SW 1271 (cell line): ENCODE data around the gene ITLN2.
"Not testable (repeated sequence)": the region's sequence is repeated elsewhere in the genome, so short reads cannot be mapped to it uniquely, and the experiment has no call there.

Source experiments
- DNase-seq, 2 experiments: peaks; one replicate each; lab custom pipeline; 2025; lab: John Stamatoyannopoulos, UW

The ITLN2 gene

DNA sequence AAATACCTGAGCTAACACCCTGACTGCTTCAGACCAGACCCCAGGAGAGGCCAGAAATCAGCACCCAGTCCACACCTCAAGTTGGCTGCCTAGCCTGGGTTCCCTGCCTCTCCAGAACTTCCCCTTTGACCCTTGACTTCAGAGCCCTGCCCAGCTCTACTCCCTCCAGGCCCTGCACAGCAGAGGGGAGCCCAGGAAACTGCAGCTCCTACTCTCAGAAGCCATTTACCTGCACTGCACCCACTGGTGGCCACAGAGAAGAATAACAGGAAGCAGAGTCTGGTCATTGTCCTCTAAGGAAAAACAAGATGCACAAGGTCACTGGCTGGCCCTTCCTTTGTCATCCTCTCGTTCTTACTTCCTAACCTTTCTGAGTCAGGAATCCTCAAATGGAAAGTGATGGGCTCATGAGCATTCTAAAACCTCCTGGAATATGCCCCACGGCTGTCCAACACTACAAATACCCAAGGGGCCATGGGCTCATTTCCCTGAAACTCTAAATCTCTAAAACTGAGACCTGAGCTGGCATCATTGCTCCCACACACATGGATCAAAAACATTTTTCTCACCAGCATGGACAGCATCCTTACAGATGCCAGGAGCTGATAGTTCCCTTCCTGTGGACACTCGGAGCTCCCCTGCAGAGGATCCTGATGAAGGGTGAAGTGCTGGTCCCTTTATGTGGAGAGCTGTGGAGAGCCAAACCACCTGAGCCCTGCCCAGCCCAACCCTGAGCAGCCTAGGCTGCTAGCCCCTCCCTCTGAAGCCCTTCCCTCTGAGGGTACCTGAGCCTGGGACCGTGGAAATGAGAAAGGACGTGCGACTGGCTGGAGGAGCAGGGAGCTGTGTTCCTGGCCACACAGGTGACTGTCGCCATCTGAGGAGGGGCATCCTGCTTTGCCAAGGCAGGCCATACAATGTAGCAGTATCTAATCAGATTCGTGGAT is at the start of gene ITLN2:
Gene ITLN2 (minus strand): TSS at position 652 of the 947 bp plus-strand sequence. CDS start 68 bp downstream, at position 584.
- DNase-seq = peak in 1 of 2 experiments; percentile 19

DNA sequence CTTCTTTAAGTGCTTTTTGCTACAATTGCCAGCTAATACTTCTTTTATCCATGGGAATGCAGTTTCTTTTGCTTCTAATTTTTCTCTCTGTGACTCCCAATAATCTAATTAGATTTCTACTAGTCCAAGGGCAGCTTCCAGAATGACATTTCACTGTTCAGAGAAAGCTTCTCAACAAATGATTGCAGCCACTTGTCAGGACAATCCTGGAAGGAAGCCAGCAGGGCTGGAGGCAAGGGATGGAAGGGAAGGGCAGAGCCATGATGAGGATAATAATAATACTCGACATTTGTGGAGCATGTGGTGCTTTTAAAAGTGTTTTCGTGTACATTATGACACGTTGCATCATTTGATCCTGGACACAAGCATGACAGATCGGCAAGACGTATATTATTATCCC is 46.9 kb upstream of the ITLN2 start:
- no peak for DNase-seq

DNA sequence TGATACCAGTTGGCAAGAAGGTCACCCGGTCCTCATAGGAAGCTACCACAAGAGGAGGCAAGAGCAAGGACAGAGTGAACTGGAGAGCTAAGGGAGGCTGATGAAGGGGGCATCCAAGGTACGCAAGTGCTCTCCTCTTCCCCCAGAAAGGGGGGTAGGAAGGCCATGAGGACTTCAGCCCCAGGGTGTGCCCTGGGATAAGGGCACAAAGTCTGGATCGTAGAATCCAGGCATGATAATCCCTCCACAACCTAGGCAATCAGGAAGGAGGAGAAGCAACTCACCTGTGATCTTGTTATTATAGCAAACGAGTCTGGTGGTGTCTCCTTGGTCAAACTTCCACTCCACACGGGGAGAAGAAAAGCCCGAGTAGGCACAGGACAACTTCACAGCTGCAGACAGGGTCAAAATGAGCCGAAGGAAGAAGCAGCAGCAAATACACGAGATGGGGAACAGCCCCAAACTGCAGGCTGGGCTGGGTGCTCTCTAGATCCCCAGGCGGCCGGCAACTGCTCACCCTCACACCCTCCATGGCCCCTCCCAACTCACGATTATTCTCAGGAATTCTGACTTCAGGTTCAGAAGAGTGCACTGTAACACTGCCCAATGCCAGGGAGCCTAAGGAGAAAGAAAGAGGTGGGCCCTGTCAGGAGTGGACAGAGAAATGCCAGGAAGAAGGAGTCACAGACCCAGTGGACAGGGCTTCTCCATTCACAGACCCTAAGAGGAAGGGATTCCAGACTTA is 46.3 kb upstream of the ITLN2 start:
- DNase-seq = no peak

DNA sequence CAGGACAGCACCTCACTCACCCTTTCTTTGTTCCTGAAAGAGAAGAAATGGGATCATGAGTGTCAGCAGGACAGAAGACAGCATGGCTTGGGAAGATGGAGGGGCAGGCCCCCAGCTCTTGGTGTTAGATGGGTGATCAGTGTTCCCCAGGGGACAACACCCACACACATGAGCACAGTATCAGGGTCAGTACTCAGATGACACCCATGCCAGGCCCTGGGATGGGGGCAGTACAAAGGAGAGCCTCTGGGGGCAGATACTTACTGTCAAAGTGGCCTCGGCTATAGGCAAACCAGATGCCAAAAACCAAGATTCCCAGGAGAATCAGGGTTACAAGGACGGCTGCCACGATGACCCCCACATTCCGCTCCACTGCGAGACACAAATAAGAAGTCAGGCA is 44.8 kb upstream of the ITLN2 start:
- DNase-seq = no peak

DNA sequence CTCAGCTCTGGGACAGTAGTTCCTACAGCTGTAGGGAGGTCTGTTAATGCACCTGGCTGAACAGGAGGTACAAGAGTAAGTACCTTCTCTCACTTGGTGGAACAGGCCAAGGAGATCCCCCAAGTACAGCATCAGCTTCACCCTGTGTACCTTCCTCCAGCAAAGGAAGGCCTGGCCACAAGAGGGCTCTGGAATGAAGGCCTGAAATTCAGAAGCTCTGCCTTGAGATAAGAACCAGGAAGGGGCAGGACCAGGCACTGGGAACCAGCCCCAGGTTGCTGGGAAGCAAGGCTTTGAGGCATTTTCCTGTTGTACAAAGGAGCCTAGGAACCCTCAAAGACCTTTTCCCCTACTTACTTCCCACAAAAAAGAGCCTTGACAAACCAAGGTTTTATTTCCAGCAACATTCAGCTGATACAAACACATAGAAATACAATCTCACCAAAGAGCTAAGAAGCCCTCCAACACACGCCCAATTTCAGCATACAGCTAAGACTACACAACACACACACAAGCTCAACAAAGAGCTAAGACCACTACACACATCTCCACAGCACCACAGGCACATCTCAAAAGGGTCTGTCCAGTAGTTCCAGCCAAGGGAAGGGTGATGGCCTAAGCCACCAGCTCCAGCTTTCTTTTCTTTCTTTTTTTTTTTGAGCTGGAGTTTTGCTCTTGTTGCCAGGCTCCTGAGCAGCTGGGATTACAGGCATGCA is 42.9 kb upstream of the ITLN2 start:
- peak in 1 of 2 experiments; percentile 66 for DNase-seq

DNA sequence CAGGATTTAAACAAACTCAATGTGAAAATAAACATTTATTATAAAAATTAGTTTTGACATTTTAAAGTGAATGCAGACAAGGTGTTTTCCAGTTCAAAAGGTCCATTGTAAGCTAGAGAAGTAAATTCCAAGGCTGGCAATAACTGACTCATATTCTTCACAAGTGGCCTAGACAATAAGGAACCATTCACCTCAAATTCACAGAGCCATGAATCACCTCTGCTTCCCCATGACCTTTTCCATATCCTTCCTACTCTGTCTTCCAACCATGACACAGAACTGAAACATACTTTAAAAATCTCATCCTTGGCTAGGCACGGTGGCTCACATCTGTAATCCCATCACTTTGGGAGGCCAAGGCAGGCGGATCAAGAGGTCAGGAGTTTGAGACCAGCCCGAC is 41.6 kb upstream of the ITLN2 start:
- peak in 1 of 2 experiments; percentile 24 for DNase-seq

DNA sequence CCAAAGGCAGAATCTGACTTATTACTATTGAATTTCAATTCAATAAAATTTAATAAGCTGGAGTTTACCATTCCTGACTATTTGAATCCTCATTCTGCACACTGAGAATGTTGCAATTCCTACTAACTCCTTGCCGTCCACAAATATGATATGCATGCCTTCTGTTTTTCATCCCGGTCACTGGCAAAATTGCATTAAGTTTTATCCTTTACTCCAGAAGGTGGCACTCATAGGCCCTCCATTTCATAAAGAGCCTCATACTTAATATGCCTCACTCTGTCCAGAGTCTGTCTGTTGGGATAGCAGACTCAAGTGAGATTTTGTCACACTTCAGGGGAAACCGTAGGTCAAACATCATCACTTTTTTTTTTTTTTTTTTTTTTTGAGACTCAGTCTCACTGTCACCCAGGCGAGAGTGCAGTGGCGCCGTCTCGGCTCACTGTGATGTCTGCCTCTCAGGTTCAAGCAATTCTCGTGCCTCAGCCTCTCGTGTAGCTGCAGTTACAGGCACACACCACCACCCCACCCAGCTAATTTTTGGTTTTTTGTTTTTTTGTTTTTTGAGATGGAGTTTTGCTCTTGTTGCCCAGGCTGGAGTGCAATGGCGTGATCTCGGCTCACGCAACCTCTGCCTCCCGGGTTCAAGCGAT is 39.1 kb upstream of the ITLN2 start:
- DNase-seq = peak in 1 of 2 experiments; percentile 36

DNA sequence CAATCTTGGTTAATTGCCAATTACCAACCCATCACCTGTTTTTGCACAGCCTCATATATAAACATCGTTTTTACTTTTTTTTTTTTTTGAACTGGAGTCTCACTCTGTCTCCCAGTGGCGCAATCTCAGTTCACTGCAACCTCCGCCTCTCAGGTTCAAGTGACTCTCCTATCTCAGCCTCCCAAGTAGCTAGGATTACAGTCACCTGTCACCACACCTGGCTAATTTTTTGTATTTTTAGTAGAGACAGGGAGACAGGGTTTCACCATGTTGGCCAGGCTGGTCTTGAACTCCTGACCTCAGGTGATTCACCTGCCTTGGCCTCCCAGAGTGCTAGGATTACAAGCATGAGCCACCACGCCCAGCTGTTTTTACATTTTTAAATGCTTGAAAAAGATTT is 37.4 kb upstream of the ITLN2 start:
- DNase-seq = not testable (repeated sequence)

DNA sequence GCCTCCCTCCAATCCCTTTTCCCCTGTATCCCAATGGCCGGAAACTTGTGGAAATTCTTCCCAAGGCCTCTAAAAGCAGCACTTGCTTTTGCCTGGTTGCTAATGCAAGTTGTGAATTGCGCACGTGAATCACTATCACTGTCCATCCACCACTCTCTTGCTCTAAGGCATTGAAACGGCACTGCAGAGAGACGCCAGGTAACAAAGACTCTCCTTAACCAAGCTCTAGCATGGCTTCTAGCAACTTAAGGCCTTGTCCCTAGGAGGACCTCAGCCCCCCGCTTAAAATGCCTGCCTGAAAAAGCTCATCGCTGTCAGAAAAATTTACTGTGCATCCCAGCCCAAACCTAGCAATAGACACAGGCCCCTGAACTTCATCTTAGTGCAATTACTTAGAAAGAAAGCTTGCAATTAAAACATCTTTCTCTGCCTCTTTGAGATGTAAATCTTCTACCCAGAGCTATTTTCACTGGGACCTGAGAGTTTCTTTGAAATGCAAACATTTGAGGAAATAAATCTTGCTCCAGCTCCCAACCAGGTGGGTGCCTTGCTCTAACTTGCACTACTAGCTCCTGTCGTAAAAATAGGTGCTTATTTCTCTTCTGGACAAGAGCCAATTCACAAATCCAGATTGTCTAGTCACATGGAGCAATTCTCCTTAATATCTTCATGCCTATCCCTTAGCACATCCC is 32.9 kb upstream of the ITLN2 start:
- no peak for DNase-seq

DNA sequence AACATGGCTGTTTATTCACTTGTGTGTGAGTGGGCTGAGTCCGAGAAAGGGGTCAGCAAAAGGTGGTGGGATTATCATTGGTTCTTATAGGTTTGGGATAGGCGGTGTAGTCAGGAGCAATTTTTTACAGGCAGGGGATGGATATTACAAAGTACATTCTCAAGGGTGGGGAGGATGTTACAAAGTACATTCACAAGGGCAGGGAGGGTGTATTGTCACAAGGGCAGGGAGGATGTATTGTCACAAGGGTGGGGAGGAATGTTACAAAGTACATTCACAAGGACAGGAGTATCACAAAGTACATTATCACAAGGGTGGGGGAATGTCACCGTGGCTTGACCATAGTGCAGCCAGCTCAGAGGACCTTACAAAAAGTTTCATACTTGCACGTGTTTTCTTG is 31.1 kb upstream of the ITLN2 start:
- no peak for DNase-seq

DNA sequence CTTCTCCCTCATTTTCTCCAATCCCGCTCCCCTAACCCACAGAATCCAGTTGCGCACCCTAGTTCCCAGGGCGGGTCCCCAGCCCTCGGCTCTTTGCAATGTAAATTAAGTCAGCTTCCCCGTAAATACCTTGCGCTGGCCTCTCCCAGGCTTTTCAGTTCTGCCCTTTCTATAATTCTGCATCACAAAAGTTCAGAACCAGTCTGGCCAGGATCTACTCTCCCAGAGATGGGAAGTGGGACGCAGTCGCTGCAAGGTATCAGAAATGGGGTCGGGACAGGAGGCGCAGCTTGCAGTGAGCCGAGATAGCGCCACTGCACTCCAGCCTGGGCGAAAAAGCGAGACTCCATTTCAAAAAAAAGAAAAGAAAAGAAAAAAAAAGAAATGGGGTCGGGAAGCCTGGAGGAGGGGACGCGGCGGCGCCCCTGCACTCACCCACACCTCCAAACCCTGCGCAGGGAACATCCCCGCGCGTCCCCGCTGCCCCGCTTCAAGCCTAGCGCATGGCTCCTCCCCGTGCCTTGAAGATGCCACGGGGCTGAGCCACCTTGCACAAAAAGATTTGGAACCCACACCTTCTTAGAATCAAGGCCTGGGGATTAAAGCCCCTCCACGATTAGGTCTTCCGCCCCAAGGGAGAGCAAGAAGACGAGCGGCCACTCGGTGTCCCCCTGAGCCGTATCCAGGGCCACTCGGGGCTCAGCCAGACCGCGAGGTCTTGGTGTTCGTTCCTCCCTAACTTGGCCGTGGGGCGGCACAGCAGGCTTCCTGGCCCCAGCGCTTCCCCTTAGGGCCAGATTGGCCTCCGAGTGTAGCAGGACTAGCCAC is 27.2 kb upstream of the ITLN2 start:
- no peak for DNase-seq

DNA sequence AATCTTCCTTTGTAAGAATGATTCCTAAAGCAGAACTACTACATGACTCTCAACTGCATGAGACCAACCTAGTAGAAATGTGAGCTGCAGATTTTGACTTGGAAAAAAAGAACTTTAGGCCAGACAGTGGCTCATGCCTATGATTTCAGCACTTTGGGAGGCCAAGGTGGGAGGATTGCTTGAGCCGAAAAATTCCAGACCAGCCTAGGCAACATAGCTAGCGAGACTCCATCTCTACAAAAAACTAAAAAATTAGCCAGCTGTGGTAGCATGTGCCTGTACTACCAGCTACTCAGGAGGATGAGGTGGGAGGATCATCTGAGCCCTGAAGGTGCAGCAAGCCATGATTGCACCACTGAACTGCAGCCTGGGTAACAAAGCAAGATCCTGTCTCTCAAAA is 24.7 kb upstream of the ITLN2 start:
- no peak for DNase-seq

DNA sequence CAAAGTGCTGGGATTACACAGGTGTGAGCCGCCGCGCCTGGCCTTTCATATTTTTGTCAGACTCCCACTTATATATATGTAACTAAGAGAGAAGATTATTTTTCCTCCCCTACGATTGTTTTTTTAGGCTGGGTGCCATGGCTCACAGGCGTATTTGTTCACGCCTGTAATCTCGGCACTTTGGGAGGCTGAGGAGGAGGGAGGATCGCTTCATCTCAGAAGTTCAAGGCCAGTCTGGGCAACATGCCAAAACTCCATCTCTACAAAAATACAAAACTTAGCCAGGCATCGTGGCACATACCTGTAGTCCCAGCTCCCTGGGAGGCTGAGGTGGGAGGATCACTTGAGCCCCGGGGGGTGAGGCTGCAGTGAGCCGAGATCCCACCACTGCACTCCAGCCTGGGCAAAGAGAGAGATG is 23.9 kb upstream of the ITLN2 start:
- no peak for DNase-seq

DNA sequence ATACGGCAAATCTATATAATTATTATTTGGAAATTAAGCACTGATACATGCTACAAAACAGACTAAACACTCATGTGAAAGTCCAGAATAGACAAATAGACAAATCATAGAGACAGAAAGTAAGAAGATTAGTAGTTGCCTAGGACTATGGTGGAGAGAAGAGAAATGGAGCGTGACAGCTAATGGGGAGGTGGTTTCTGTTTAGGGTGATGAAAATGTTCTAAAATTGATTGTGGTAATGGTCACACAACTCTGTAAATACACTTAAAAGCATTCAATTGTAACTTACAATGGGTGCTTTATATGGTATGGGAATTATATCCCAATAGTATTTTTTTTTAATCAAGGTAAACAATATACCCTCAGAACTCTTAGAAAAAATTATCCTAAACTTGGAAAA is 20.4 kb upstream of the ITLN2 start:
- DNase-seq = no peak

DNA sequence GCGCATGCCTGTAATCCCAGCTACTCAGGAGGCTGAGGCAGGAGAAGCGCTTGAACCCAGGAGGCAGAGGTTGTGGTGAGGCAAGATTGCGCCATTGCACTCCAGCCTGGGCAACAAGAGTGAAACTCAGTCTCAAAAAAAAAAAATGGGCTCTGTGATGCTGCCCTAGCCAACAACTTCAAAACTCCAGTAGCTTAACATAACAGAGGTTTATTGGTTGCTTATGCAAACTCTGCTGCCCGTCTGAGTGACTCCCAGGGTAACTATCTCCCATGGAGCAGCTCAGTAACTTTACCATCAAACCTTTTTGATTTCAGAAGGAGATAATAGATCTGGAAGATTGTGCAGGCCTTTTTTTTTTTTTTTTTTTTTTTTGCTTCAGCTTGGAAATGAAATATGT is 18.9 kb upstream of the ITLN2 start:
- DNase-seq = no peak

DNA sequence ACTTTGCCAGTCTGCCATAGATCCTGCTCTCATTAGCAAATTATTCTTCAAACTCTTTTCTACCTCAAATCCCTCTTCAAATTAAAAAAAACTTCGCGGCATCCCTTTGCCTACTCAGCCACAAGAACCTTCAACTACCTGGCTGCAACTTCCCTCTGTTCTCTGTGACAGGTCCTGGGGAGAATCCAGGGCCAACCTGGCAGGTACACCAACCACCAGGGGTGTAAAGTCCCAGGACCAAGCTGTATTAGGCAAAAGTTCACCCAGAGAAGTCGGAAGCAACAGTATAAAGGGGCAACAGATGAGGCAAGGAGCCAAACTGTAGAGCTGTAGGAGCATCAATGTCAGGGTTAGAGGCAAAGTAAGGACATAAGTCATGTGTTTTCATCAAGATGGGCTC is 18.3 kb upstream of the ITLN2 start:
- no peak for DNase-seq

DNA sequence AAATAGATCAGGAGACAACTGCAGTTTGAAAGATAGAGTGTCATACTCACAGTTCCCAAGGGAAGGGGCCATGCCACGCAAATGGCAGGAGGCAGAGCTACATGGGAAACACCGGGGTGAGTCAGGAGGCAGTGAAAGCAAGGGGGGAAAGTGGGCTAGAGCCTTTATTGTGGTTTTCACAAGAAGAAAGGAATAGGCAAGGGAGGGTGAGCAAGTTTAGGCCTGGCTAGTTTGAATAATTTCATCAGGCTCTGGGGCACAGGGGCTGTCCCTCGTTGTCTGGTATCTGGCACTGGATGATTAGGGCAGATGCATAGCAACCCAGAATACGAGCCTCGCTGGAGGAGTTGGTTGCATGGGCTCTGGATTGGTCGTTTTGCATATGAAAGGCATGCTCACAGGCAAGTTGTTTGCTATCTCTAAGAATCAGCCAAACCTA is 17.0 kb upstream of the ITLN2 start:
- DNase-seq = no peak

DNA sequence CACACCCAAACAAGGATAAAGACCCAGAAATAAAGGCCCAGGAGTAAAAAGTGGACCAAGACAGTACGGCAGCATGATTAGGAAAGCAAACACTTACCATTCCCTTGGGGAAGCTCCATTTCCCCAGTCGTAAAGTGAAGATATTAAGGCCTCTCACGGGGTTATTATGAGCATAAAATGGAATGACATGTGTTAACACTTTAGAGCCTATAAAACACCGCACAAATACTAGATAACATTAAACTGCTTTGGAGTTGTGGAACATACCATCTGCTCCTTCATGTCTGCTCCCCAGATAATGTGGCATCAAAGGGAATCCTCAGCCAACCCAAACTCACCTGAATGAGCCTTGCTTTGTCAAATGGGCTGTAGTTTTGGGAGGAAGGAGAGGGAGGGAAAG is 8.9 kb upstream of the ITLN2 start:
- DNase-seq = no peak

DNA sequence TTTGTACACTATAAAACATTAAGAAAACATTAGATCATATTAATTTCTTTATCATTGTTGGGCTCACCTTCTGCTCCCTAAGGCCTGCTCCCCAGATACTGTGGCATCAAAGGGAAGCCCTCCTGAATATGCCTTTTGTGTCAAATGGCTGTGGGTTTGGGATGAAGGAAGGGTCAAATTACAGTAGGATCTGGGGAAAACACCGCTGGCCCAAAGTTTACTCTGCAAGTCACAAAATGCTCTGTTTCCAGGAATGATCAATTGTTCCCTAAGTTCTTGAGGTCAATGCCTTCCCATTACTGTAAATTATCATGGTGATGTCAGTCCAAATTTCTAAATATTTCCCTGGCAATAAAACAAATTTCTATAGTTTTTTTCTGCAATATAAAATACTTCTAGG is 6.8 kb upstream of the ITLN2 start:
- DNase-seq = no peak

DNA sequence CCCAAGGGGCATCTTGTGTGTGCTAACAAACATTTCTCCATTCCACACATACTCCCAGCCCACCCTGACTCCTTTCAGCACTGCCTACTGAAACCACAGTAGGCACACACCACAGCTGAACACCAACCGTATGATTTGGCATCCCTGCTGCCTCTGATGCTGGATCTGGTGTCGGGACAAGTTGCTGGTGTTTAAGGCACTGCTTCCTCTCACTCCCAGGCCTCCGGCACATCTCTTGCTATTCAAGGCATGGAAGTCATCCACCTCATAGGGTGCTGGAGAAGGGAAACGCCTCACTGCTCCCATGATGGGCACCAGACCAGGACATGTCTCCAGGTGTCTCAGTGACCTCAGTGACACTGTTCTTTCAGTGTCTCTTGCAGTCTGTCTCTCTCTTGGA is 2.4 kb upstream of the ITLN2 start:
- DNase-seq = no peak
